Measurements from ENCODE around the gene RNF213. TPM values are rescaled to one million over a fixed set of nuclear protein-coding genes. Genes with fewer than 3 reads are reported as not detected.

RNF213 gene
- total RNA-seq, 2 donors from 2014 or later, result 98.8 to 136 TPM

DNA sequence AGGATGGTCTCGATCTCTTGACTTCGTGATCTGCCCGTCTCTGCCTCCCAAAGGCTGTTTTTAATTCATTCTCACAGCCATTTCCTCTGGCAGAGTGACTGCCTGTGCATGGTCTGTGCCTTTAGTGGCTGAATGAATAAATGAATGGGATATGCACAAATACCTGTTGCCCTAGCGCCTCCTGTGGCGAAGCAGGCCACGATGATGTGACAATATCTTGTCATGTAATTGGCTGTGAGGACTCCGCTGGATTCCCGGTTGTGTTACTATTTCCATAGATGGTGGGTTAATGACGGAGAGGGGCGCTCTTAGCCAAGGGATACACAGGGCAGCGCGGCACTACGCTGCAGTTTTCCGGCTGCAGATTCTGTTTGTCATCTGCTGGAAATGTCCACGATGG, 127.5 kb downstream of the RNF213 start:
- Histone ChIP-seq H3K27me3 (ENCODE audit: control insufficient read depth, insufficient read depth, low read length, poor library complexity, severe bottlenecking) (no peaks in the 10 kb centered on the region), H3K4me3 (ENCODE audit: low read length) (no peak overlapping the region), H3K9me3 (ENCODE audit: control insufficient read depth, low read length) (no peaks in the 10 kb centered on the region), H3K27ac (ENCODE audit: low read depth, low read length) (no peak overlapping the region), H3K9ac (ENCODE audit: extremely low read depth, low read length, poor library complexity, severe bottlenecking) (no peak overlapping the region), H3K36me3 (ENCODE audit: control insufficient read depth, insufficient read depth, low read length) (peaks cover 82% of the 10 kb centered on the region), H3K4me1 (ENCODE audit: control insufficient read depth, insufficient read depth, low read length) (peaks cover 5% of the 10 kb centered on the region)
- H3K27ac Mint-ChIP-seq, result no peak overlapping the region
- H3K27me3 Mint-ChIP-seq (ENCODE audit: insufficient read depth), result no peaks in the 10 kb centered on the region
- H3K36me3 Mint-ChIP-seq (ENCODE audit: low read depth), result peaks cover 75% of the 10 kb centered on the region
- peaks cover 9% of the 10 kb centered on the region for H3K4me1 Mint-ChIP-seq
- 91 to 94% methylated on average over 8 to 15 of the region's 15 CpGs for WGBS, 2 experiments (ENCODE audit: insufficient coverage in 1 of 2, insufficient read length in 1 of 2)
- DNase-seq, result peak; percentile 78
- TF ChIP-seq CTCF (conservative IDR thresholded peaks at IDR 0.05), result peak; percentile 45
- H3K9me3 Mint-ChIP-seq, result no peaks in the 10 kb centered on the region
- H3K4me3 Mint-ChIP-seq, result no peak overlapping the region

DNA sequence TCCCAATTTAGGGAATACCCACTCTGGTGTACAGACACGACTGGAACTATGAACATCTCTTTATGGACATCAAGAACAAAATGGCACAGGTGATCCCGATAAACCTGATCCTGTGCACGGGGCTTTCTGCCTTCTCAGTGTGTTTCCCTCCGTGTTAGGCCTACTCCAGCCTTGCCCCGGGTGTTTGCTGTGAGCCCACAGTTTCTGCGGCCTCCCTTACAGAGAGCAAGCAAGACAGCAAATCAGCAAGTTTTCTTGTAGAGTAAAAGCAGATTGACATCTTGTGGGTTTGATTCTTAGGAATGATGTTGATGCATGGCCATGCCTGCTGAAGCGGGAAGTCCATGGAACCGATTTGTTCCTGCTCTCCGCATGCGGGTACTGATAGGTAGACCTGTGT, 127.9 kb downstream of the RNF213 start:
- Mint-ChIP-seq H3K4me1 (peaks cover 8% of the 10 kb centered on the region), H3K36me3 (ENCODE audit: low read depth) (peaks cover 75% of the 10 kb centered on the region), H3K27ac (peak overlapping the region; percentile 23), H3K9me3 (no peaks in the 10 kb centered on the region), H3K4me3 (no peak overlapping the region), H3K27me3 (ENCODE audit: insufficient read depth) (no peaks in the 10 kb centered on the region)
- no peak for TF ChIP-seq CTCF (conservative IDR thresholded peaks at IDR 0.05)
- peaks cover 2% of the 10 kb centered on the region for H3K4me1 ChIP-seq (ENCODE audit: control insufficient read depth, insufficient read depth, low read length)
- no peaks in the 10 kb centered on the region for H3K9me3 ChIP-seq (ENCODE audit: control insufficient read depth, low read length)
- H3K27me3 ChIP-seq (ENCODE audit: control insufficient read depth, insufficient read depth, low read length, poor library complexity, severe bottlenecking), result no peaks in the 10 kb centered on the region
- H3K36me3 ChIP-seq (ENCODE audit: control insufficient read depth, insufficient read depth, low read length), result peaks cover 82% of the 10 kb centered on the region
- WGBS, 2 experiments (ENCODE audit: insufficient coverage in 1 of 2, insufficient read length in 1 of 2), result 92 to 94% methylated on average over 8 to 10 of the region's 10 CpGs
- no peak overlapping the region for H3K9ac ChIP-seq (ENCODE audit: extremely low read depth, low read length, poor library complexity, severe bottlenecking)
- H3K4me3 ChIP-seq (ENCODE audit: low read length), result no peak overlapping the region
- H3K27ac ChIP-seq (ENCODE audit: low read depth, low read length), result no peak overlapping the region
- no peak for DNase-seq

- no peaks in the 10 kb centered on the region for H3K27me3 Mint-ChIP-seq (ENCODE audit: insufficient read depth)
- peaks cover 14% of the 10 kb centered on the region for H3K4me1 Mint-ChIP-seq
- Histone ChIP-seq H3K9ac (ENCODE audit: extremely low read depth, low read length, poor library complexity, severe bottlenecking) (no peak overlapping the region), H3K4me3 (ENCODE audit: low read length) (no peak overlapping the region), H3K9me3 (ENCODE audit: control insufficient read depth, low read length) (no peaks in the 10 kb centered on the region), H3K4me1 (ENCODE audit: control insufficient read depth, insufficient read depth, low read length) (no peaks in the 10 kb centered on the region), H3K27ac (ENCODE audit: low read depth, low read length) (peak overlapping the region; percentile 6), H3K36me3 (ENCODE audit: control insufficient read depth, insufficient read depth, low read length) (peaks cover 81% of the 10 kb centered on the region), H3K27me3 (ENCODE audit: control insufficient read depth, insufficient read depth, low read length, poor library complexity, severe bottlenecking) (no peaks in the 10 kb centered on the region)
- TF ChIP-seq CTCF (conservative IDR thresholded peaks at IDR 0.05), result no peak
- H3K9me3 Mint-ChIP-seq, result no peaks in the 10 kb centered on the region
- WGBS, 2 experiments (ENCODE audit: insufficient coverage in 1 of 2, insufficient read length in 1 of 2), result 94 to 96% methylated on average over 22 of the region's 22 CpGs
- peaks cover 75% of the 10 kb centered on the region for H3K36me3 Mint-ChIP-seq (ENCODE audit: low read depth)
- H3K4me3 Mint-ChIP-seq, result no peak overlapping the region
- H3K27ac Mint-ChIP-seq, result peak overlapping the region; percentile 33
- DNase-seq, result no peak
Measured at GRCh38 chr17:80389011-80389995, 128.7 kb downstream of the RNF213 start.
